ENCODE measurements around the gene KCTD11. TPM values are rescaled to one million over a fixed set of nuclear protein-coding genes. Genes with fewer than 3 reads are reported as not detected.
"Not testable (repeated sequence)": the region's sequence is repeated elsewhere in the genome, so short reads cannot be mapped to it uniquely, and the experiment has no call there.

KCTD11 gene
- total RNA-seq, 1 experiment from 2014 or later = 23.2 TPM

DNA sequence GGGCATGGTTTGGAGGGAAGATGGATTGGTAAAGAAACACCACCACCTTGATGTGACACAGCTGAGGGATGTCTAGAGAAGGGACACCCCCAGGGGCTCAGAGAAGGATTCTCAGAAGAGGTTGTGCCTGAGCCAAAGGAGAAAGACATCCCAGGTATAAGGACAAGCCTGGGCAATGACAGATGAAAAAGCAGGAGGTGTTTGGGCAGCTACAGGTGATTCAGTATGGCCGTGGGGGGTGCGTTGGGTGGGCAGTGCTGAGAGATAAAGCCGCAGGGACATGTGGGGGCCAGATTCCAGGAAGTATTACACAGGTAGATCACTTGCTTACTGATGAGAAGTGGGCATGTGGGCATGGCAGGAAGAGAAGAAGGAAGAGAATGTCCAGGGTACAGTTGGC lies 9.9 kb downstream of the KCTD11 start:
- DNase-seq (ENCODE audit: low read depth) = no peak
- in situ Hi-C loops (cut with HindIII; ENCODE audit: low pct_unique_long_range_greater_than_20kb, low sequenced_read_pairs) = no loop called here

DNA sequence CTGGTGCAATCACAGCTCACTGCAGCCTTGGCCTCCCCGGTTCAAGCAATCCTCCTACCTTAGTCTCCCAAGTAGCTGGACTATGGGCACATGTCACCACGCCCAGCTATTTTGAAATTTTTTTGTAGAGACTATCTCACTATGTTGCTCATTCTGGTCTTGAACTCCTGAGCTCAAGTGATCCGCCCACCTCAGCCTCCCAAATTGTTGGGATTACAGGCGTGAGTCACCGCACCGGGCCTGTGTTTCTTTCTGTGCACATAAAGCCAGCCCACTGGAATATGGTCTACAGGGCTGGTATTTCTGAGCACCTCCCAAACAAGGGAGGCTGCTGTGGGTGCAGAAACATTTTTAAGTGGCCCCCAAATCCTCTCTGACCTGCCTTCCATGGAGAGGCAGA lies 11.3 kb downstream of the KCTD11 start:
- in situ Hi-C loops (cut with HindIII; ENCODE audit: low pct_unique_long_range_greater_than_20kb, low sequenced_read_pairs) = no loop called here

DNA sequence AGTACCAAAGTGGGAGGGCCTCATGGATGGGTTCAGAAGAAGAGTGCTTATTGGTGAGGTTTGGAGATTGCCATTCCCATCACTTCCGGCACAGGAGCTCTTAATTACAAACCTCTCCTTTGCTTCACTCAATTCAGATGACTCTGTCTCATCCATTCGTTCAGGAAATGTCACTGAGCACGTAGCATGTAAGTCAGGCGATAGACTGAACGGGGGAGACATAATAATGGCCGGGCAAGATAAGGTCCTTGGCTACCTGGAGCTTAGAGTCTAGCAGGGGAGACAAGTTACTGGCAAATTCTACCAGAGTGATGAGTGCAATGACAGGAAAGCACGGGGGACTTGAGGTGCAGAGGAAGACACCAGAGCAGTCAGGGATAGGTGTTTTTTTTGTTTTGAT lies 14.0 kb downstream of the KCTD11 start:
- DNase-seq (ENCODE audit: low read depth); in situ Hi-C loops (cut with HindIII; ENCODE audit: low pct_unique_long_range_greater_than_20kb, low sequenced_read_pairs): not testable (repeated sequence)

More for the DNA sequence above, 11.3 kb downstream of the KCTD11 start:
- DNase-seq (ENCODE audit: low read depth) = no peak

DNA sequence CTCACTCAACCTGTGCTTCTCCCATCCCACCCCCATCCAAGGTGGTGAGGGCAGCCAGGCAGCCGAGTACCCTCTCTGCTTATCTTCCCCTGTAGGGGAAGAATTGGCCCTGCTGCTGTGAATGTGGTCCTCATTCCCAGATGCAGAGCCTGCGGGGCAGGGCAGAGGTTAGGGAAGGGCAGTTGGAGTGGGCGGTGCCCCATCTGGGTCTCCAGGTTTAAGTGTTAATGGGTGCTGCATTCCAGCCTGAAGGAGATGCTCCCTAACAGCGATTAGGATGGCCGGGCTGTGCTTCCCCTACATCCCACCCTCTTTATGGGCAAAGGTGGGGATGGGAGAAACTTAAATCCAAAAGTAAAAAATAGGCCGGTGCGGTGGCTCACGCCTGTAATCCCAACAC lies 15.1 kb downstream of the KCTD11 start:
- DNase-seq (ENCODE audit: low read depth) = no peak
- in situ Hi-C loops (cut with HindIII; ENCODE audit: low pct_unique_long_range_greater_than_20kb, low sequenced_read_pairs) = no loop called here

DNA sequence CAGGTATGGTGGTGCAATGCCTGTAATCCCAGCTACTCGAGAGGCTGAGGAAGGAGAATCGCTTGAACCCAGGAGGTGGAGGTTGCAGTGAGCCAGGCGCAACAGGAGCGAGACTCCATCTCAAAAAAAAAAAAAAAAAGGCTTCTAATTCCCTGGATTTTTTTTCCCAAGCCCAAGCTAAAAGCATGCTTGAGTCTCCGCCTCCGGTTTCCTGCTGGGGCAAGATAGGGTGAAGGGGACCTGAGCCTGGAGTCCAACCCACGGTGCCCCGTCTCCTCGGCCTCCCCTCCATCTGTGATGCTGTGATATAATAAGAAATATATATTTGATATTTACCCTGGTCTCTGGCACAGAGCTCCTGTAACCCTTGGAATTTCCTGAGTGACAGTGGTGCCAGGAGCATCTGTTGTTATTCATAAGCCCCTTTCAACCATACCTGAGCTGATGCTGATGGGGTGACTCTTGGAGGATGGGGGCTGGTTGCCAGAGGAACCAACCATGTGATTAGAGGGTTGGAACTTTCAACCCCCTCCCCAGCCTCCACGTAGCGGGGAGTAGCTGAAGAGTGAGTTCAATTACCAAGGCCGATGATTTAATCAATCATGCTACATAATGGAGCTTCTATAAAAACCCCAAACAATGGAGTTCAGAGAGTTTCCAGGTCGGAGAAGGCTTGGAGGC lies 16.1 kb downstream of the KCTD11 start:
- no peak for DNase-seq (ENCODE audit: low read depth)
- in situ Hi-C loops (cut with HindIII; ENCODE audit: low pct_unique_long_range_greater_than_20kb, low sequenced_read_pairs) = no loop called here

DNA sequence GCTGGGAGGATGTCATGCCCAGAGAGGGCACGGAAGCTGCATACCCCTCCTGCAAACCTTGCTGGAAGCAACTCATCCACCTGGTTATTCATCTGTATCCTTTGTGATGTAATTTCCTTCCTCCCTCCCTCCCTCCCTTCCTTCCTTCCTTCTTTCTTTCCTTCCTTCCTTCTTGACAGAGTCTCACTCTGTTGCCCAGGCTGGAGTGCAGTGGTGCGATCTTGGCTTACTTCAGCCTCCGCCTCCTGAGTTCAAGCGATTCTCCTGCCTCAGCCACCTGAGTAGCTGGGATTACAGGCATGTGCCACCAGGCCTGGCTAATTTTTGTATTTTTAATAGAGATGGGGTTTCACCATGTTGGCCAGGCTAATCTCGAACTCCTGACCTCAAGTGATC lies 16.6 kb downstream of the KCTD11 start:
- in situ Hi-C loops (cut with HindIII; ENCODE audit: low pct_unique_long_range_greater_than_20kb, low sequenced_read_pairs); DNase-seq (ENCODE audit: low read depth): not testable (repeated sequence)

DNA sequence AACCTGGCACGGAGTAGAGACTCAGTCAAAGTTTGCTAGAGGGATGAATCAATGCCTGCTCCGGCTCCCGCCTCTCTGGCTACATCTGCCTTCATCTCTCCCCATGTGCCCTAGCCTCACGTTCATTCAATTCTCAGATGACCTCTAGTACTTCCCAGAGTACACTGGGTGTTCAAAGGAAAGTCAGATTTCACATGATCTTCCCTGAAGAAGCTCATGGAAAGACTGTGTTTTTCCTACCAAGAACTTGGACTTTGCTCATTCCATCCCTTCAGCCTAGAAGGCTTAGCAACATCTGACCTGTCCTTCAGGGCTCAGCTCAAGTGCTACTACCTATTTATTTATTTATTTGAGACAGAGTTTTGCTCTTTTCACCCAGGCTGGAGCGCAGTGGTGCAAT lies 17.9 kb downstream of the KCTD11 start:
- in situ Hi-C loops (cut with HindIII; ENCODE audit: low pct_unique_long_range_greater_than_20kb, low sequenced_read_pairs) = no loop called here

DNA sequence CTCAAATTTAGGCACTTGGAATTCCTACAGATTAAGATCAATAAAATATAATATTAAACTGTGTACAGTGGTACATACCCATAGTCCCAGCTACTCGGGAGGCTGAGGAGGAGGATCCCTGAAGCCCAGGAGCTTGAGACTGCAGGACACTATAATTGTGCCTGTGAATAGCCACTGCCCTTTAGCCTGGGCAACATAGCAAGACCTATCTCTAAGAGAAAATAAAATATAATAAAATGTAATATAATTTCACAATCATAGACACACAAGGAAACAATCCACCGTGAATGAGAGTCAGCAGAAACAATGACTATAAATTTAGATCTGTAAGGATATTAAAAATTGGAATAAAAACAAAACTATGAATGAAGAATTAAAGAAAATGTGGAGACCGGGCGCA lies 18.9 kb downstream of the KCTD11 start:
- DNase-seq (ENCODE audit: low read depth) = no peak
- in situ Hi-C loops (cut with HindIII; ENCODE audit: low pct_unique_long_range_greater_than_20kb, low sequenced_read_pairs) = no loop called here

More for the DNA sequence above, 17.9 kb downstream of the KCTD11 start:
- no peak for DNase-seq (ENCODE audit: low read depth)

DNA sequence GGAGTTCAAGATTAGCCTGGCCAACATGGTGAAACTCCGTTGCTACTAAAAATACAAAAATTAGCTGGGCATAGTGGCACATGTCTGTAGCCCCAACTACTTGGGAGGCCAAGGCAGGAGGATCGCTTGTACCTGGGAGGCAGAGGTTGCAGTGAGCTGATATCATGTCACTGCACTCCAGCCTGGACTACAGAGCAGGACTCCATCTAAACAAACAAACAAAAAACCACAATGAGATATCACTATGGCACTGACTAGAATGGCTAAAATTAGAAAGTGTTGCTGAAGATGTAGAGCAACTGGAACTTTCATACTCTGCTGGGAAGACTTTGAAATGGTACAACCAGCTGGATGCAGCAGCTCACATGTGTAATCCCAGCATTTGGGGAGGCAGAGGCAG lies 22.4 kb downstream of the KCTD11 start:
- DNase-seq (ENCODE audit: low read depth) = no peak
- in situ Hi-C loops (cut with HindIII; ENCODE audit: low pct_unique_long_range_greater_than_20kb, low sequenced_read_pairs) = no loop called here

DNA sequence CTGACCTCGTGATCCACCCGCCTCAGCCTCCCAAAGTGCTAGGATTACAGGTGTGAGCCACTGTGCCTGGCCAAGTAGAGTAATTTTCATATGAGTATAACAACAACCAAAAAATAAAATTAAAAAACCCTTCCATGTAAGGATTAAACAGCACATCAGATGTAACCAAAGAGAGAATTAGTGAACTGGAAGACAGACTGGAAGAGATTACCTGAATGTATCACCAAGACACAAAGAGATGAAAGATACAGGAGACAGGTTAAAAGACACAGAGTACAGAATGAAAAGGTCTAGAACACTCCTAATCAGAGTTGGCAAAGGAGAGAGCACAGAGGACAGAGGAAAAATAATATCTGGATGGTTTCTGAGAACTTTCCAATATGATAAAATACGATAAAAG lies 27.2 kb downstream of the KCTD11 start:
- DNase-seq (ENCODE audit: low read depth) = no peak
- in situ Hi-C loops (cut with HindIII; ENCODE audit: low pct_unique_long_range_greater_than_20kb, low sequenced_read_pairs) = no loop called here

DNA sequence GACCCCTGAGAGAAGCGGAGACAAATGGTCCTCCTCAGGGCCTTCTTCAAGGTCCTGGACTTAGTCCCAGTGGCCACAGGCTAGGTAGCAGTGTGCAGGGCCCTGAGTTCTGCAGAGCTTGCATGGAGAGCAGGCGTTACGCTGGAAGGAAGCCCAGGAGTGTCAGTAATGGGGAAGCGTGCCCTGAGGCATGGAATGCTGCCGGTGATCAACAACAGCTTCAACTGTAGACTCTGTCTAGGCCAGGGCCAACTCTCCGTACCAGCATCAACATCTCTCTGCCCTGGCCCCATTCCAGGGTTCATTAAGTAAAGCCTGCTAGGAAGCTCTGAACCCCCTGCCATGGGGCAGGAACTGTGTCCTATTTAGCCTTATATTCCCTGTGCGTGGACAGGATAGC lies 28.4 kb downstream of the KCTD11 start:
- in situ Hi-C loops (cut with HindIII; ENCODE audit: low pct_unique_long_range_greater_than_20kb, low sequenced_read_pairs) = no loop called here
- DNase-seq (ENCODE audit: low read depth) = no peak

DNA sequence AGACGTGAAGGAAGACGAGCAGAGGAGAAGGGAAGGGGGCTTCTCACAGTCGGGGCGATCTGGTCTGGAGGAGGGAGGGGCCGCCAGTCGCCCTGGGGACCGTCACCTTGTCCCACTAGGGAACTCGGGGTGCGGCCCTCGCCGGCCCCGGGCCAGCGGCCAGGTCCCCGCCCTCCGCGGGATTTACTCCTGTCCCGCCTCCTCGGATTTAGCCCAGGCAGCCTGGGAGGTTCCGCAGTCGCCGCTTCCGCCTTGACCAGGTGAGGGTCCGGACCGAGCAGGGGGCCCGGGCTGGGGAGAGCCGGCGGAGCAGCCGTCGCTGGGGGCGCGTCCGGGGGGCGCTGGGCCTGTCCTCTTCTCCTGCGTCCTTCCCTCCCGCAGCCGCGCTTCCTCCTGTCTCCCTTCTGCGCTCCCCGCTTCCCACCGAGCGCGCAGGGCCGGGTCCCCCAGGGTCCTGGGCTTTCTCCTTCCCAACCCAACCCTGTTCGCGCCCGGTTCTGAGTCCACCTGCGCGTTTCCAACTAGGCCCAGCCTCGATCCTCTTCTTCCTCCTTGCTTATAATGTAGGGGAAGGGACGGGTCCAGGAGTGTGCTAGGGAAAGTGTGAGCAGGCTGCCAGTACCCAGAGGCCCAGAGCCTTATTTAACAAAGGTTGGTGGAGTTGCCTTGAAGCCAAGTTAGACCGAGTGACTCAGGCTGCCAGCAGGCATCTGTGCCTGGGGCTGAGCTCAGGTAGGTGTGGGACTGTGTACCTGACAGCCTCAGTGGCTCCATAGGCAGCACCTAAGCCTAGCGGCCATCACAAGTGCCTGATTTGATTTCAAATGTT lies 29.1 kb downstream of the KCTD11 start, which contains the start of gene TNK1:
Gene TNK1 (plus strand): TSS at position 235 of the 829 bp plus-strand sequence. CDS start 1,838 bp downstream, outside the sequence.
- in situ Hi-C loops (cut with HindIII; ENCODE audit: low pct_unique_long_range_greater_than_20kb, low sequenced_read_pairs) = no loop called here
- no peak for DNase-seq (ENCODE audit: low read depth)

DNA sequence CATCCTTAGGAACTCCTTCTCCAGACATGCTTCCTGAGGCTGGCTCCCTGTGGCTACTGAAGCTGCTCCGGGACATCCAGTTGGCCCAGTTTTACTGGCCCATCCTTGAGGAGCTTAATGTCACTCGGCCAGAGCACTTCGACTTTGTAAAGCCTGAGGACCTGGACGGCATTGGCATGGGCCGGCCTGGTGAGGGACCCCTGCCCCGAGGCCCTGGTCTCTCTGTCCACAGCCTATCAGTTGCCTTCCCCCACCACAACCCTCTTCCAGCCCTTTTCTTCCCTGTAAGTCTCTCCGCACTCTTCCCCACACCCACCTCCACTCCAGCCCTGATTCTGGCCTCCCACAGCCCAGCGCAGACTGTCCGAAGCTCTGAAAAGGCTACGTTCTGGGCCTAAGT lies 30.9 kb downstream of the KCTD11 start:
- in situ Hi-C loops (cut with HindIII; ENCODE audit: low pct_unique_long_range_greater_than_20kb, low sequenced_read_pairs) = no loop called here
- DNase-seq (ENCODE audit: low read depth) = no peak

DNA sequence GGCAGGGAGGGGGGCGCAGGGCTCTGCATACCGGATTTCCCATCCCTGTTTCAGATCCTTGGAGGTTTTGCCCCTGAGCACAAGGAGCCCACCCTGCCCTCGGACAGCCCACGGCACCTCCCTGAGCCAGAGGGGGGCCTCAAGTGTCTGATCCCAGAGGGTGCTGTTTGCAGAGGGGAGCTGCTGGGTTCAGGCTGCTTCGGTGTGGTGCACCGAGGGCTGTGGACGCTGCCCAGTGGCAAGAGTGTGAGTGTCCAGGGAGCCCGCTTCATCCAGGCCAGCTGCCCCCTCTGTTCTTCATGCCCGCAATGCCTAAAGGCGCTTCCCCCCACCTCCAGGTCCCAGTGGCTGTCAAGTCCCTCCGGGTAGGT lies 31.4 kb downstream of the KCTD11 start:
- in situ Hi-C loops (cut with HindIII; ENCODE audit: low pct_unique_long_range_greater_than_20kb, low sequenced_read_pairs) = no loop called here
- no peak for DNase-seq (ENCODE audit: low read depth)

DNA sequence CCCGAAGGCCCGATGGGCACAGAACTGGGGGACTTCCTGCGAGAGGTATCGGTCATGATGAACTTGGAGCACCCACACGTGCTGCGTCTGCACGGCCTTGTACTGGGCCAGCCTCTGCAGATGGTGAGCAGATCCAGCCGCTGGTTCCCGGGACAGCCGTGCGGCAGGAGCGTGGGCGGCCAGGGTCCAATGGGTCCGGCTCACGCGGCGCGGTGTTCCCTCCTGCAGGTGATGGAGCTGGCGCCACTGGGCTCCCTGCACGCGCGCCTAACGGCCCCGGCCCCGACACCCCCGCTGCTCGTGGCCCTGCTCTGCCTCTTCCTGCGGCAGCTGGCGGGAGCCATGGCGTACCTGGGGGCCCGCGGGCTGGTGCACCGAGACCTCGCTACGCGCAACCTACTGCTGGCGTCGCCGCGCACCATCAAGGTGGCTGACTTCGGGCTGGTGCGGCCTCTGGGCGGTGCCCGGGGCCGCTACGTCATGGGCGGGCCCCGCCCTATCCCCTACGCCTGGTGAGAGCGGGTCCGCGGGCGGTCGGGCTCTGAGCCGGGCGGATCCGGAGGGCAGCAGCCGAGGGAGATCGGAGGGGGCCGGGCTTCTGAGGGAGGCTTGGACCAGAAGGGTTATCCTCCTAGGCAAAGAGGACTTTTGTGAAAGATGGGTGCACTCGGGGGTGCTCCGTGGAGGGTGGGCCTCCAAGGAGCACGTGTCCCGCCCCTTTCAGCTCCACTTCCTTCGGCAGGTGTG lies 32.0 kb downstream of the KCTD11 start:
- in situ Hi-C loops (cut with HindIII; ENCODE audit: low pct_unique_long_range_greater_than_20kb, low sequenced_read_pairs) = no loop called here
- DNase-seq (ENCODE audit: low read depth) = no peak

DNA sequence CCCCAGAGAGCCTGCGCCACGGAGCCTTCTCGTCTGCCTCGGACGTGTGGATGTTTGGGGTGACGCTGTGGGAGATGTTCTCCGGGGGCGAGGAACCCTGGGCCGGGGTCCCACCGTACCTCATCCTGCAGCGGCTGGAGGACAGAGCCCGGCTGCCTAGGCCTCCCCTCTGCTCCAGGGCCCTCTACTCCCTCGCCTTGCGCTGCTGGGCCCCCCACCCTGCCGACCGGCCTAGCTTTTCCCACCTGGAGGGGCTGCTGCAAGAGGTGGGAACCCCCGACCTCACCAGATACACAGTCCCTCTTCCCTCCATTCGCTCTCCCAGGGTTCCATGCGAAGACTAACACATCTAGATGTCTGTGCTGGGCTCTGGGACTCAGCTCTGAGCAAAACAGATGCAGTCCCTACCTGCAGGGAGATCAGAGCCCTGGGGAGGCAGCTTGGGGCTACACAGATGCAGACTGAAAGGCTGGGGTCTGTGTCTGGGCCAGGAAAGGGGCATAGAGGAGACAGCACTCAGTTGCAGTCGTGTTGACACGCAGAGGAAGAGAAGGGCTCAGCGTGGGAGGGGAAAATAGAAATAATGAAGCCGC lies 32.6 kb downstream of the KCTD11 start:
- in situ Hi-C loops (cut with HindIII; ENCODE audit: low pct_unique_long_range_greater_than_20kb, low sequenced_read_pairs) = no loop called here
- DNase-seq (ENCODE audit: low read depth) = no peak

DNA sequence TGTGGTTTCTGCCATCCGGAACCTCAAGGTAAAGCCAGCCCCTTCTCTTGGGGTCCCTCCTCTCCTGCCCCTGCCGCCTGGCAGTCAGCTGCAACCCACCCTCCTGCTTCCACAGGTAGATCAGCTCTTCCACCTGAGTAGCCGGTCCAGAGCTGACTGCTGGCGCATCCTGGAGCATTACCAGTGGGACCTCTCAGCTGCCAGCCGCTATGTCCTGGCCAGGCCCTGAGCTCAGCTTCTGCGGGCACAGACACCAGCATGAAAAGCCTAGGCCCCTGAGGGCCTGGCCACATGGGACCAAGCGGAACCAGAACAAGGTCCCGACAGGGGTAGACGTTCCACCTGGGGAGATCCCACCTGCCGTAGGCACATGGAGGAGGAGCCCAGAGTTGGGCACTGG lies 36.9 kb downstream of the KCTD11 start:
- no peak for DNase-seq (ENCODE audit: low read depth)
- in situ Hi-C loops (cut with HindIII; ENCODE audit: low pct_unique_long_range_greater_than_20kb, low sequenced_read_pairs) = no loop called here

DNA sequence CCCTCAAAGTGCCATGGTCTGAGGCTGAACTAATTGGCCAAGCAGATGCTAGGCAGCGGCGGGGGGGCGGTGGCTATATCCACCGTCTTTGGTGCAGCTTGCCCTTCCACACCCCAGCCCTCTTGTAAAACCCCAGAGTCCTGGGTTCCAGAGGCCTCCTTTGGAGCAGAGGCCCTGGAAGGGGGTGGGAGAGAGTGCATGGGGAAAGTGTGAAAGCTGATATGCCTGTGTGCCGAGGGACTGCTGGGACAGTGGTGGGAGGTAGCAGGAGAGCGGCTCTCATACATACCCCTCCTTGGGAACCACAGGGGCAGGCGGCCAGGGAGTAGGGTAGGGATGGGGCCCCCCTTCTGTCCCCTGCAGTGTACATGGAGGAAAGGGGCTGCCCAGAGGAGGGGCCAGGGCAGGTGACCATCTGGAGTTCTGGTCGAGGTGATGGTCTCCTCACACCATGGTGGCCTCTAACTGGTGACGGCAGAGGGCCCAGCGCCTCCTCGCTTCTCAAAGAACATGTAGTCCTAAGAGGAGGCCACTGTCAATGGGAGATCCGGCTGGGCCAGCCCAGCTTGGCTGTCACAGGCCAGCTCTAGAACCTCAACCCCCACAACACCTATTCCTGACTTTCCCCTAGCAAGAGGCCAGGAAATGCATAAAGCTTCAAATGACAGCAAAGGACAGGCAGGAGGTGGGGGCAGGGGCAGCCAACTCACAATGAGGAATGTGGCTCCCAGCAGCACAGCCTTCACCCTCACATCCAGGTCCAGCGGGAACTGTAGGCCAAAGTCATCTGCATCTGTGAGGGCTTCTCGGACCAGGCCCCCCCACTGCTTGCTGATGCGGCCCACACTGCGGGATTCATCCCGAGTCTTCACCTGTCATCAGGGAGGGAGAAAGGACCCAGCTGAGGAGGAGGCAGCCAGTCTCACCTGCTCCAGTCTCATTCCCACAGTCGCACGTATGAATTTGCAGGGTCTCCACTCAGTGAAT lies 38.3 kb downstream of the KCTD11 start:
- in situ Hi-C loops (cut with HindIII; ENCODE audit: low pct_unique_long_range_greater_than_20kb, low sequenced_read_pairs) = no loop called here
- no peak for DNase-seq (ENCODE audit: low read depth)

Measured in Caki2 (cell line).